IPS-18a (cell line): ENCODE results near the gene KCNMB2.

Experiments
- H3K27ac ChIP-seq: one replicate; pipeline ENCODE4 v1.5.1; 2013; ENCODE audit warnings: low read length
- H3K27me3 ChIP-seq: one replicate; pipeline ENCODE4 v1.6.1; 2013; ENCODE audit warnings: mild to moderate bottlenecking, low read length; ENCODE audit not compliant: control insufficient read depth, insufficient read depth
- H3K36me3 ChIP-seq: one replicate; pipeline ENCODE4 v1.6.1; 2013; ENCODE audit warnings: low read depth, low read length; ENCODE audit not compliant: control insufficient read depth
- H3K4me1 ChIP-seq: one replicate; pipeline ENCODE4 v1.6.1; 2013; ENCODE audit warnings: low read depth, low read length; ENCODE audit not compliant: control insufficient read depth
- H3K4me3 ChIP-seq: one replicate; pipeline ENCODE4 v1.5.1; 2013; ENCODE audit warnings: low read length
- H3K9ac ChIP-seq: one replicate; pipeline ENCODE4 v1.6.1; 2013; ENCODE audit warnings: mild to moderate bottlenecking, low read length, moderate library complexity
- H3K9me3 ChIP-seq: one replicate; pipeline ENCODE4 v1.6.1; 2013; ENCODE audit warnings: low read depth, low read length; ENCODE audit not compliant: control insufficient read depth

Gene KCNMB2

DNA sequence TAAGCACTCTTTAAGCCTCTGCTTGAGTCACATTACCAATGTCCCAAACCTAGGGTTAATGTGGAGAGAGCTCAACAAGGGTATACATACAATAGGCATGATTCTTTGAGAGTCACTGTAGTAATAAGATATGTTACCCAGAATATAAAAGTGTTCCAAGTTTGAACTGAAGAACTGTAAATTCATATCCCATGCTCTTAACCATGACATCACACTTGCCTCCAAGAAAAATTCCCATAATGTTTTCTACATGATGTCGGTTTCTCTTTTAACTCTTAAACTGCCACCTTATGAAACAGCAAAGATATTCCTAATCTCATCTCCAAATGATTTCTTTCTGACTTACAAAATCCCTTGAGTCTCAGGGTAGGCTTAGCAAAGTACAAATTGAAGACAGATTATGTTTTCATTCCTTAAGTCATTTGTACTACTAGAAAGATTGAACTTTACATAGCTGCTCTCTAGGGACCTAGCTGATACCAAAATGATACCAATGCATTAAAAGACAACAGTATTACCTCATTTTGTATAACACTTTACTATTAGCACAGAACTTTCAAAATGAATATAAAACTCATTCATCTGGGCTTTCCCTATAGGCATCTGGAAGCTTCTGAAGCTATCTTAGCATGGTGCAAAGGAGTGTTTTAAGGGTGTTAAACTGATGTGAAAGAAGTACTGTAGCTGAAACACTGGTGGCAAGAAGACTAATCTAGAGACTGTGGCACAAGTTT is 127.1 kb downstream of the KCNMB2 start:
- Histone ChIP-seq H3K4me1 (no peaks in the 10 kb centered on the region), H3K27me3 (no peaks in the 10 kb centered on the region), H3K36me3 (no peaks in the 10 kb centered on the region), H3K4me3 (no peak overlapping the region), H3K27ac (no peak overlapping the region), H3K9ac (no peak overlapping the region), H3K9me3 (no peaks in the 10 kb centered on the region)

DNA sequence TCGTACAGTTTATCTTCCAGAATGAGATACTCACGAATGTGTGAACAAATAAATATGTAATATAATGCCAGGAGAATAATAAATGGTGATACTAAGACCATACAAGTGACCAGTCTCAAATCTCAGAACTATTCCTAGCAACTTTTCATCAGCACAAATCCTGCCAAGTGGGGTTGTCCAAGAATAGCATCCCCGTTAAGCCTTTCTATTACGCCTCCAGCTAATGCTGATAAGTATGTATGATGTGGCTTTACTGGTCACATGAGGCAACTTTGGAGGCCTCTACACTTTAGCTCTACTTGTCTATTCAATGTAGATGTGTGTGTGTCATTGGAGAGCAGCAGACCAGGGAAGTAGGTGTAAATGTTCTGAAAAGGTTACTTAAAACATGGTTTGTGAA is 129.5 kb downstream of the KCNMB2 start:
- Histone ChIP-seq H3K9me3 (no peaks in the 10 kb centered on the region), H3K36me3 (no peaks in the 10 kb centered on the region), H3K27me3 (no peaks in the 10 kb centered on the region), H3K4me3 (no peak overlapping the region), H3K4me1 (no peaks in the 10 kb centered on the region), H3K9ac (no peak overlapping the region), H3K27ac (no peak overlapping the region)

DNA sequence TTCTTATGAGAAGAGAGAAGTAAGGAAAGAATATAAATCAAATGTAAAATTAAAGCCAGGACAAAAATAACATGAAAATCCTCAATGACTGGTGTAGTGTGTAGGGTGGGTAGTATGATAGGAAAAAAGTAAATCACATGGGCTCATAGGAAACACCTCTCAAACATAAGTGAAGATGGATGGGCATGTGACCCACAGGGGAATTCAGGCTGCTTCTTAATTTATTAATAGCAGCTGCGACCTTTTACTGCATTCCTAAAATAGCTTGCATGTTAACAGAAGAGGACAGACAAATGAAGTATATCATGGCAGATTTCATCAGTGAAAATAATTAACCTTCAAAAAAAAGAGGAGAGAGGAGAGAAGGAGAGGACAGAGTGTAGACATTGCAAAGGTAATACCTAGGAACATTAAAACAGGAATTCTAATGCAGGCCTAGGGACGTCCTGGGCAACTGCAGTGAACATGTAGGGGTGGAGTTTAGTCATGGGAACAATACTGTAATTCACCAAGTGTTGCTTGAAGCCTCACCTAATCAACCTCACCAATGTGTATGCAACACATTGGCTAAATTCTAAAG is 132.9 kb downstream of the KCNMB2 start:
- H3K36me3 ChIP-seq = no peaks in the 10 kb centered on the region
- no peaks in the 10 kb centered on the region for H3K4me1 ChIP-seq
- no peaks in the 10 kb centered on the region for H3K9me3 ChIP-seq
- no peak overlapping the region for H3K4me3 ChIP-seq
- H3K9ac ChIP-seq = no peak overlapping the region
- no peak overlapping the region for H3K27ac ChIP-seq
- no peaks in the 10 kb centered on the region for H3K27me3 ChIP-seq

GRCh38 chr3:178669758-178670157 is 133.5 kb downstream of the KCNMB2 start:
- Histone ChIP-seq H3K4me3 (no peak overlapping the region), H3K27me3 (no peaks in the 10 kb centered on the region), H3K9ac (no peak overlapping the region)

DNA sequence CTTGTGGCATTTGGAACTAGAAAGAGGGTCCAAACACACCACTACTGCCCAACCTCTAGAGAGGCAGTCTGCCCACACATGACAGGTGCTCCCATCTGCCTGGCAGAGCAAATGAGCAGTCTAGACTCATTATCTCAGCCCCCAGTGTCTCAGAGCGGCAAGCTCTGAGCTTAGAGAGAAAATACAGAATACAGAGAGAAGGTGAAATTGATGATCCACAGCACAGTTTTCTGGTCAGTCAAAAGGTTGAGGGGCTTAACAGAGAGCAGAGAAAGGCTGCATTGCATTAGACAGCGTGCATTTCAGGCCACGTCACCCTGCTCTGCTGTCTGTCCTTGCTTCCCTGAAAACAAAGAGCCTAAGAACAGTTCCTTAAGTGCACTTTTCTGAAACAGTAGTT is 135.1 kb downstream of the KCNMB2 start:
- H3K4me1 ChIP-seq = no peaks in the 10 kb centered on the region
- no peak overlapping the region for H3K27ac ChIP-seq
- no peak overlapping the region for H3K4me3 ChIP-seq
- no peaks in the 10 kb centered on the region for H3K36me3 ChIP-seq
- H3K9ac ChIP-seq = no peak overlapping the region
- H3K27me3 ChIP-seq = no peaks in the 10 kb centered on the region
- H3K9me3 ChIP-seq = no peaks in the 10 kb centered on the region

More at GRCh38 chr3:178669758-178670157, 133.5 kb downstream of the KCNMB2 start:
- Histone ChIP-seq H3K9me3 (no peaks in the 10 kb centered on the region), H3K27ac (no peak overlapping the region), H3K36me3 (no peaks in the 10 kb centered on the region), H3K4me1 (no peaks in the 10 kb centered on the region)

DNA sequence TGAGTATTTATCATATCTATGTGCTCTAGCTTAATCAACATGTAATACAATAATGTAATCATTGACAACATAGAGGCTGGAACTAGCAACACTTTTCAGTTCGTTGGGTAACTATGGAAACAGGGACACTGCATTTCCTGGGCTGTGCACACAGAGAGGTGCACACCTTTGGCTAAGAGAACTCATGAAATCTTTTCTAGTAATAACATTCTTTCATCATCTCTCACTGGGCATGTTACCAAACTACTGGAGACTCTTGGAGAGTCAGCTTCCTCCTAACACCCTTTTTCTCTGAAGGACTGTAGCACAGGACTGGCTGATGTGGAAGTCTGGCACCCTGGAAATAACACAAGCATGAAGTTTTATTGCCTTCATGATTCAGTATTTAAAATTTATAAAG is 135.6 kb downstream of the KCNMB2 start:
- no peak overlapping the region for H3K9ac ChIP-seq
- H3K9me3 ChIP-seq = no peaks in the 10 kb centered on the region
- no peaks in the 10 kb centered on the region for H3K36me3 ChIP-seq
- H3K4me1 ChIP-seq = no peaks in the 10 kb centered on the region
- H3K27me3 ChIP-seq = no peaks in the 10 kb centered on the region
- no peak overlapping the region for H3K27ac ChIP-seq
- no peak overlapping the region for H3K4me3 ChIP-seq

- Histone ChIP-seq H3K4me1 (no peaks in the 10 kb centered on the region), H3K27ac (no peak overlapping the region), H3K9me3 (no peaks in the 10 kb centered on the region), H3K27me3 (no peaks in the 10 kb centered on the region), H3K4me3 (no peak overlapping the region), H3K9ac (no peak overlapping the region), H3K36me3 (no peaks in the 10 kb centered on the region)
These were observed 136.0 kb downstream of the KCNMB2 start for GRCh38 chr3:178672275-178672674.

DNA sequence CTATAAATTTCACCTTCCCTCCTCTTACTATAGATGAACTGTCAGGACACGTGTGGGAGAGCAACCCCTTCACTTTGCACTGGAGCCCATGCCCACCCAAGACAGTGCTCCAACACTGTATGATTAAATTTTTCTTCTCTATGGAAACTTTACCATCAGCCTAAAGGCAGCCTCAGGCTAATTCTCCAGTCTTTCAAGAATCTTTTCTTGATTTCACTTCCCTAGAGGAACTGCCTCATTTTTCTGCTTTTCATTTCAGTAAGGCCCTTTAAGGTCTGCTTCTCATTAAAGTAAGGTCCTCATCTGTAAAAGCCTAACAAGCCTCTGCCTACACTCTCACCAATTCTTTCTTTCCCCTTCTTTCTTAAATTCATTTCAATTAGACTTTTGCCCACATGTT is 137.3 kb downstream of the KCNMB2 start:
- Histone ChIP-seq H3K27ac (no peak overlapping the region), H3K9me3 (no peaks in the 10 kb centered on the region), H3K36me3 (no peaks in the 10 kb centered on the region), H3K4me1 (no peaks in the 10 kb centered on the region), H3K27me3 (no peaks in the 10 kb centered on the region), H3K4me3 (no peak overlapping the region), H3K9ac (no peak overlapping the region)

DNA sequence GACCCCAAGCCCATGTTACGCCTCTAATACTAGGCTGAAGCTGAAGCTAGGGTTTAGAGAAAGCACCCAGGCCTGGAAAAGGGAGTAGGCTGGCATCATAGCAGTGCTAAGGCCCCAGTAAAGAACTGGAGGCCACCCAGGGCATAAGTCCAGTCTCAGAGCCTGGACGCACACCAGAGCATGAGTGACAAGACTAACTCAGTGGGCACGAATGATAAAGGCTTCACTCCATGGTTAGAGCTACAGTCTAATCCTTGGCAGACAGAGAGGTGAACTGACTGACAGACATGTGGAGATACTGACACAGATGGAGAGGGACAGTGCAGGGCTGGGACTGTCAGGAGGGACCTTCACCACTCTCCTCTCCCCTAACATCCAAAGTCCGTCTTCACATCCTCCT is 139.8 kb downstream of the KCNMB2 start:
- Histone ChIP-seq H3K27ac (no peak overlapping the region), H3K9ac (no peak overlapping the region), H3K36me3 (no peaks in the 10 kb centered on the region), H3K4me3 (no peak overlapping the region), H3K27me3 (no peaks in the 10 kb centered on the region), H3K4me1 (no peaks in the 10 kb centered on the region), H3K9me3 (no peaks in the 10 kb centered on the region)

DNA sequence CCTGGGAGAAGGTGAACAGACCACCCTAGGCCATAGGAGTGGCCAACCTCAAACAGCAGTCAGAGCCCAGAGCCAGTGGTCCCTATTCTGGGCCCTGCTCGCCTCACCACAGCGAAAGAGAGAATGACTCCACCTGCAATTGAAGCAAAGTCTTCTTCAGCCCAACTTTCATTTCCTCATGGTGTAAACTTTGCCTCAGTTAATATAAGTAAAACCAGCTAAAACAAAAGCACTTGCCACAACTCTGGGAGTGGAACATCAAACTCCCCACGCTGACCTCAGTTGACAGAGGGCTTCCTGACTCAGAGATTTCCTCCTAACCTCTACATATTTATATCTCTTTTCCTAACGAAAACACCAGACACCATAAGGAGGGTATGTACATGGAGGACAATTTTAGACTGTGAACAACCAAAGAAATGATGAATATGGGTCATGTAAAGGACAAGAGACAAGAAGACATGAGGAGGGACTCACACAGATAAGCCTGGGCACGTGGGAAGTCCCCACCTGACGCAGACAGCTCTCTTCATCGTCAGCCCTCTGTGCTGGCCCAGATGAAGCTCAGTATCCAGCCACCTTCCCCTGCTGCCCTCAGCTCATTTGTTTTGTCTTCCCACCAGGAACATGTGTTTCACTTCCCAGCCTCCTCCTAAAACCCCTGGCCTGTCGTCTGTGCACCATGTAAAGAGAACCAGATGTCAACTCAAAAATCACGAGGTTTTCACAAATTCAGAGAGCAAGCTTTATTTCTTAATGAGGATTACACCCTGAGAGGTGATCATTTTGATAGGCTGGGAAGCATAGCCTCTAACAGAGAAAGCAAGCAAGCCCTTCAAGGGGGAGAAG is 140.9 kb downstream of the KCNMB2 start:
- H3K27me3 ChIP-seq = no peaks in the 10 kb centered on the region
- no peak overlapping the region for H3K9ac ChIP-seq
- no peaks in the 10 kb centered on the region for H3K36me3 ChIP-seq
- no peaks in the 10 kb centered on the region for H3K4me1 ChIP-seq
- no peak overlapping the region for H3K4me3 ChIP-seq
- H3K27ac ChIP-seq = no peak overlapping the region
- H3K9me3 ChIP-seq = no peaks in the 10 kb centered on the region

DNA sequence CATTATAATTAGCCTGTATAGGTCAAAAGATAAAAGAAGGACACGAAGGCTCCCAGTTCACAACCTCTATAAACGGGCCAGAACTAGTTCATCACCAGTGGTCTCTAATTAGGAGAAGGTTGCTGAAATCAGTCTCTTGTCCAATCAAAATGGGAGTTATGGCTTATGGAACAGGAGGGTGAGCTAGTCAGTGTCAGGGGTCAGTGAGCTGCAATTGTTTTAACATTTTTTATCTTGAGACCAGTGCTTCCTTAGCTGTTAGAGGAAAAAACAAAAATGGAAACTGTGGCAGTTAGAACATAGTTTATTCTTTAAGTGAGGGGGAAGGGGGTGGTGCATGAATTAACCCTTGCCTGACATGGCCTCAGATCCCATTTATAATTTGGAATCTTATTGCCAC is 141.7 kb downstream of the KCNMB2 start:
- Histone ChIP-seq H3K4me3 (no peak overlapping the region), H3K27ac (no peak overlapping the region), H3K27me3 (no peaks in the 10 kb centered on the region), H3K36me3 (no peaks in the 10 kb centered on the region), H3K4me1 (no peaks in the 10 kb centered on the region), H3K9me3 (no peaks in the 10 kb centered on the region), H3K9ac (no peak overlapping the region)
